ENCODE data around the gene IGF2BP2. TPM values are rescaled to one million over a fixed set of nuclear protein-coding genes. Genes with fewer than 3 reads are reported as not detected.
A peak's percentile ranks its signal among the peaks of the same experiment; 100 is the strongest.

The IGF2BP2 gene
- total RNA-seq, 1 experiment from 2014 or later = 135 TPM

- peaks cover 55% of the 10 kb centered on the region for H3K79me2 ChIP-seq (ENCODE audit: insufficient read depth, low read length)
- H3K27ac ChIP-seq (ENCODE audit: low read depth, low read length) = peak overlapping the region; percentile 97
- no peaks in the 10 kb centered on the region for H3K36me3 ChIP-seq (ENCODE audit: control insufficient read depth in 1 of 2, insufficient read depth in 2 of 2, low read length in 2 of 2)
- ChIA-PET CTCF (no interaction called here), POLR2A (interaction anchor here (0.7 kb wide), 1 partner anchor 33 kb away, joined by 3 read pairs; no protein-coding TSS in a partner anchor), RAD21 (ENCODE audit: low non-redundant PET in 1 of 2, low total read pairs in 2 of 2, uncharacterized antibody in 2 of 2, unreplicated experiment in 2 of 2) (no interaction called here)
- no peak for DNase-seq (ENCODE audit: low read depth, low spot score)
- peak; percentile 42 for ATAC-seq
- no peaks in the 10 kb centered on the region for H3K27me3 ChIP-seq (ENCODE audit: insufficient read depth, low read length)
- H2AFZ ChIP-seq (ENCODE audit: low read depth, low read length, poor library complexity, severe bottlenecking) = no peak overlapping the region
- BruUV-seq (replicated peaks) = no TSS peak
- H3K9me2 ChIP-seq (ENCODE audit: insufficient read depth) = no peaks in the 10 kb centered on the region
- intact Hi-C loops (cut with micrococcal nuclease) = loop anchor here (5.0 kb wide), 1 partner anchor 113 kb away; the partner anchor contains the start of gene TRA2B
- peaks cover 29 to 44% of the 10 kb centered on the region in 2 experiments for H3K4me1 ChIP-seq (ENCODE audit: control insufficient read depth in 1 of 2, insufficient read depth in 2 of 2, low read length in 2 of 2)
- peaks cover 4% of the 10 kb centered on the region for H4K20me1 ChIP-seq (ENCODE audit: insufficient read depth)
- H3K9ac ChIP-seq (ENCODE audit: low read length) = peak overlapping the region; percentile 92
- peak overlapping the region; percentile 65 to 78 for H3K4me3 ChIP-seq (replicated peaks in 1 of 2; ENCODE audit: low read depth in 1 of 2, low read length in 2 of 2)
- H3K9me3 ChIP-seq (ENCODE audit: control insufficient read depth in 1 of 2, insufficient read depth in 1 of 2, low read depth in 1 of 2, low read length in 2 of 2) = no peaks in the 10 kb centered on the region
- no peak for TF ChIP-seq FOSL1 (IDR thresholded peaks at IDR 0.05; ENCODE audit: low read depth)
- TF ChIP-seq SRF (IDR thresholded peaks at IDR 0.05; ENCODE audit: low read depth) = no peak
- peak; percentile 45; the same call in 1 of the 2 replicates for TF ChIP-seq ZFX (IDR thresholded peaks at IDR 0.05)
- TF ChIP-seq ZBTB33 (IDR thresholded peaks at IDR 0.05; ENCODE audit: extremely low read depth, insufficient replicate concordance, low read length) = no peak
- TF ChIP-seq MAX (IDR thresholded peaks at IDR 0.05) = no peak; the same call in 1 of the 2 replicates
- peak; percentile 4 for TF ChIP-seq POLR2A (IDR thresholded peaks at IDR 0.05; ENCODE audit: borderline replicate concordance, extremely low read depth, insufficient read depth, insufficient read length)
- TF ChIP-seq ZNF274 (IDR thresholded peaks at IDR 0.05; ENCODE audit: low read depth, low read length) = no peak
- TF ChIP-seq CTCF (IDR thresholded peaks at IDR 0.05 in 2 of 3, conservative IDR thresholded peaks at IDR 0.05 in 1 of 3; ENCODE audit: borderline replicate concordance in 1 of 3, insufficient read depth in 1 of 3, low read depth in 2 of 3, low read length in 2 of 3) = no peak
- peak; percentile 46; the same call in 1 of the 2 replicates for TF ChIP-seq POLR2AphosphoS5 (IDR thresholded peaks at IDR 0.05; ENCODE audit: low read depth, low read length)
- no peak for TF ChIP-seq YY1 (IDR thresholded peaks at IDR 0.05; ENCODE audit: extremely low read depth, insufficient replicate concordance, low read depth, low read length)
- peak overlapping the region; percentile 84 for H3K4me2 ChIP-seq (ENCODE audit: low read length)
Measured at GRCh38 chr3:185824051-185825005, 514 bp downstream of the IGF2BP2 start.

All from HCT116 (cell line).